Thyroid gland (tissue), 4 donors: ENCODE data around the gene MGAT5B. TPM values are rescaled to one million over a fixed set of nuclear protein-coding genes. Genes with fewer than 3 reads are reported as not detected.

Experiments
- DNase-seq, 2 donors: peaks; one replicate each; pipeline ENCODE4 v3.0.0-alpha.2; 2019
- H3K27ac ChIP-seq, 3 donors: fragments of 200-600 bp; sonication (generic); 1 replicate in 2 of 3; 2 replicates in 1 of 3; pipeline ENCODE4 v1.5.1; 2016 to 2019; ENCODE audit warnings: mild to moderate bottlenecking in 1 of 3, moderate library complexity in 1 of 3
- H3K27me3 ChIP-seq: fragments of 200-600 bp; sonication (generic); one replicate; pipeline ENCODE4 v1.5.1; 2019
- H3K36me3 ChIP-seq, 2 donors: fragments of 200-600 bp; sonication (generic); one replicate each; pipeline ENCODE4 v1.5.1; 2016 to 2019
- H3K4me1 ChIP-seq, 2 donors: fragments of 200-600 bp; sonication (generic); one replicate each; pipeline ENCODE4 v1.5.1; 2017 to 2019
- H3K4me3 ChIP-seq, 3 donors: fragments of 200-600 bp; sonication (generic); replicated peaks in 1 of 3; 1 replicate in 2 of 3; 2 replicates in 1 of 3; pipeline ENCODE4 v1.5.1; 2016; ENCODE audit warnings: mild to moderate bottlenecking in 1 of 3
- H3K9me3 ChIP-seq: fragments of 200-600 bp; sonication (generic); one replicate; pipeline ENCODE4 v1.5.1; 2017
- POLR2A ChIP-seq, 2 donors: fragments of 450-650 bp; IDR thresholded peaks; one replicate each; pipeline ENCODE4 v1.6.1; 2017; ENCODE audit warnings: antibody characterized with exemption in 2 of 2, mild to moderate bottlenecking in 2 of 2, moderate library complexity in 1 of 2
- WGBS, 2 donors: methylation state at CpG; one replicate each; pipeline ENCODE4 v1.1.5; 2017; 5-methylcytosine and 5-hydroxymethylcytosine counted together
- intact Hi-C: fragments of 100-400 bp; cut with DNase I; formaldehyde crosslinking; loops from one replicate; pipeline ENCODE4 v1.15.1; 2023
- total RNA-seq, 4 donors: library from RNA; depleted of rRNA; stranded (reverse); fragments of >200 nt; gene quantifications; one replicate each; pipeline ENCODE4 v1.2.3, GENCODE V29; 2016
- TF ChIP-seq, protein P1 (sequence below), 6 experiments: fragments of 200-600 bp in 3 of 6; fragments of 450-650 bp in 3 of 6; sonication (generic) in 3 of 6; IDR thresholded peaks; one replicate each; pipeline ENCODE4 v1.5.1; 2016 to 2019; ENCODE audit warnings: antibody characterized with exemption in 6 of 6, mild to moderate bottlenecking in 2 of 6, inconsistent platforms in 1 of 6, moderate library complexity in 1 of 6

MGAT5B gene
- total RNA-seq, 4 donors from 2014 or later, result 0.22 to 7.4 (median 0.73) TPM; not detected in 1

DNA sequence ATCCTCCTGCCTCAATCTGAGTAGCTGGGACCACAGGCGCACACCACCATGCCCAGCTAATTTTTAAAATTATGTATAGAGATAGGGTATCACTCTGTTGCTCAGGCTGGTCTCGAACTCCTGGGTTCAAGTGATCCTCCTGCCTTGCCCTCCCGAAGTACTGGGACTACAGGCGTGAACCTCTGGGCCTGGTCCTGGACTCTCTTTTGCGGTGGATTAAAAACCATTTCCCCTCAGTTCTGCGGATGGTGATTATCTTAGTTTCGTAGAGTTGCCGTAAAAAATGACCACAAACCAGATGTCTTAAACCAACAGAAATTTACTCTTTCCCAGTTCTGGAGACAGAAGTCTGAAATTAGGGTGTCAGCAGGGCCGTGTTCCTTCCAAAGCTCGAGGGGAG lies 28.8 kb downstream of the MGAT5B start:
- Histone ChIP-seq H3K27me3 (no peaks in the 10 kb centered on the region), H3K4me1 (no peaks in the 10 kb centered on the region), H3K27ac (no peak overlapping the region), H3K36me3 (no peaks in the 10 kb centered on the region), H3K4me3 (no peak overlapping the region), H3K9me3 (no peaks in the 10 kb centered on the region)
- intact Hi-C loops, result no loop called here
- 88 to 91% methylated on average over 10 of the region's 10 CpGs for WGBS, 2 donors
- TF ChIP-seq, protein P1, sequence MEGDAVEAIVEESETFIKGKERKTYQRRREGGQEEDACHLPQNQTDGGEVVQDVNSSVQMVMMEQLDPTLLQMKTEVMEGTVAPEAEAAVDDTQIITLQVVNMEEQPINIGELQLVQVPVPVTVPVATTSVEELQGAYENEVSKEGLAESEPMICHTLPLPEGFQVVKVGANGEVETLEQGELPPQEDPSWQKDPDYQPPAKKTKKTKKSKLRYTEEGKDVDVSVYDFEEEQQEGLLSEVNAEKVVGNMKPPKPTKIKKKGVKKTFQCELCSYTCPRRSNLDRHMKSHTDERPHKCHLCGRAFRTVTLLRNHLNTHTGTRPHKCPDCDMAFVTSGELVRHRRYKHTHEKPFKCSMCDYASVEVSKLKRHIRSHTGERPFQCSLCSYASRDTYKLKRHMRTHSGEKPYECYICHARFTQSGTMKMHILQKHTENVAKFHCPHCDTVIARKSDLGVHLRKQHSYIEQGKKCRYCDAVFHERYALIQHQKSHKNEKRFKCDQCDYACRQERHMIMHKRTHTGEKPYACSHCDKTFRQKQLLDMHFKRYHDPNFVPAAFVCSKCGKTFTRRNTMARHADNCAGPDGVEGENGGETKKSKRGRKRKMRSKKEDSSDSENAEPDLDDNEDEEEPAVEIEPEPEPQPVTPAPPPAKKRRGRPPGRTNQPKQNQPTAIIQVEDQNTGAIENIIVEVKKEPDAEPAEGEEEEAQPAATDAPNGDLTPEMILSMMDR (IDR thresholded peaks at IDR 0.05), result no peak
- no peak for TF ChIP-seq POLR2A (IDR thresholded peaks at IDR 0.05)
- no peak for DNase-seq

DNA sequence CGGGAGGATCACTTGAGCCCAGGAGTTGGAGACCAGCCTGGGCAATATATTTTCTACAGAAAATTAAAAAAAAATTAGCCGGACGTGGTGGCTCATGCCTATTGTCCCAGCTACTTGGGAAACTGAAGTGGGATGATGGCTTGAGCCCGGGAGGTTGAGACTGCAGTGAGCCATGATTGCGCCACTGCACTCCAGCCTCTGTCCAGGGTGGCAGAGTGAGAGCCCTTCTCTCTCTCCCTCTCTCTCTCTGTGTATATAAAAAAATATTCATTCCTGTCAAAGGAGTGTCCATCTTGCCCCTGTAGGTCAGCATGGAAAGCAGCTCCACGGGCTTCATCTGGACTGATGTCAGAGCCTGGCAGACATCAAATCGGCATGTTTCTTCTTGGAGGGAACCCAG lies 31.2 kb downstream of the MGAT5B start:
- Histone ChIP-seq H3K4me3 (no peak overlapping the region), H3K4me1 (no peaks in the 10 kb centered on the region), H3K27me3 (no peaks in the 10 kb centered on the region), H3K27ac (no peak overlapping the region), H3K36me3 (no peaks in the 10 kb centered on the region), H3K9me3 (no peaks in the 10 kb centered on the region)
- no peak for DNase-seq
- intact Hi-C loops, result no loop called here
- WGBS, 2 donors, result 82 to 83% methylated on average over 7 of the region's 7 CpGs
- TF ChIP-seq, protein P1 (IDR thresholded peaks at IDR 0.05), result no peak
- no peak for TF ChIP-seq POLR2A (IDR thresholded peaks at IDR 0.05)

DNA sequence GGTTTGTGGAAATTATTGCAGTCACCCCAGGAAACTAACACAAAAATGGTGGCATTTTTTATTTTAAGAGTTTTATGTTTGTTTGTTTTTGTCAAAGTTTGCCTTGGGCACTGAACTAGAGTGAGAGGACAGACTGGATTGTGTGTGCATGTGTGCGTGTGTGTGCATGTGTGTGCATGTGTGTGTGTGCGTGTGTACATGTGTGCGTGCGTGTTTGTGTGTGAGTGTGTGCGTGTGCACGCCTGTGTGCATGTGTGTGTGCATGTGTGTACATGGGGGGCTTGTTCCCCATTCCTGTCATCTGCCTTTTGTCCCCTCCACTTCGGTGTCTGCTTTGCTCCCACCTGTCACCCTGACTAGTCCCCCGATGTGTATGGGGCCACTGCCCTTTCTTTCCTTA lies 32.5 kb downstream of the MGAT5B start:
- no peak overlapping the region for H3K27ac ChIP-seq
- H3K9me3 ChIP-seq, result no peaks in the 10 kb centered on the region
- H3K4me1 ChIP-seq, result no peaks in the 10 kb centered on the region
- no peak overlapping the region for H3K4me3 ChIP-seq
- 92 to 94% methylated on average over 8 of the region's 8 CpGs for WGBS, 2 donors
- no peaks in the 10 kb centered on the region for H3K27me3 ChIP-seq
- no peak for TF ChIP-seq POLR2A (IDR thresholded peaks at IDR 0.05)
- TF ChIP-seq, protein P1 (IDR thresholded peaks at IDR 0.05), result no peak
- no peaks in the 10 kb centered on the region for H3K36me3 ChIP-seq
- no peak for DNase-seq
- intact Hi-C loops, result no loop called here

DNA sequence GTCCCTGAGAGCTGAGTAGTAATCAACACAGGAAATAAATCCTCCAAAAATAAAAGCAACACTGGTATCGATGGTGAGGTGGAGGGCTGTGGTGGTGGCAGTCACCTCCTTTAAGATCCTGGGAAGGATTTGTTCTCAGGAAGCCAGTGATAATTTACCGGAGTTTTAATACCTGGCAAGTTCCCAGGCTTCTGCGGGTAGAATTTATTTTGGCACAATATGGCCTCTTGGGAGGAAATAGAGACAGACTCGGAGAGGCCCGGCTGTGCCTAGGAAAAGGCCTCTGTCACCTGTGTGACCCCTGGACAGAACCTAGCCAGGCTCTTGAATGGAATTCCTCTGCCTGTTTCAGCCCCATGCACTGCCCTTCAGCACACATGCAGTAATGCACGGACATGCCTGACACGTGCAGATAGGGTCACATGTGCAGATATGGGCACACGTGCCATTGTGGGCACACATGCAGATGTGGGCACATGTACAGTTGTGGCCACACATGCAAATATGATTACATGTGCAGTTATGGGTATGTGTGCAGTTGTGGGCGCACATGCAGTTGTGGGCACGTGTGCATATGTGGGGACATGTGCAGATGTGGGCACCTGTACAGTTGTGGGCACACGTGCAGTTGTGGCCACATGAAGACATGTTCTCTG lies 33.5 kb downstream of the MGAT5B start:
- DNase-seq, result no peak
- intact Hi-C loops, result no loop called here
- TF ChIP-seq, protein P1 (IDR thresholded peaks at IDR 0.05), result no peak
- no peak for TF ChIP-seq POLR2A (IDR thresholded peaks at IDR 0.05)

DNA sequence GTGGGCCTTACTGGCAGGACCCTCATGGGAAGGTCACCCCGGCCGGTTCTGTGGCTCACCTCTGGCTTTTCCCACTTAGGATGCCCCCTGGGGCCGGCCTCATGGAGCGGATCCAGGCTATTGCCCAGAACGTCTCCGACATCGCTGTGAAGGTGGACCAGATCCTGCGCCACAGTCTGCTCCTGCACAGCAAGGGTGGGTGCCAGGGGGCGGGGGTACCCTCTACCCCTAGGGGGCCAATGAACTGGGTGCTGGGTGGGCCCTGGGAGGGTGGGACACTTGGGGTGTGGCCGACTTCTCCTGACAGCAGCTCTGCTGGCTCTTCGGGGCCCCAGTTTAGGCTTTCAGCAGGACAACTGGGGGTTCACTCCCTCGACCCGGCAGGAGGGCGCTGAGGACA lies 34.3 kb downstream of the MGAT5B start:
- Histone ChIP-seq H3K27me3 (no peaks in the 10 kb centered on the region), H3K27ac (no peak overlapping the region), H3K9me3 (no peaks in the 10 kb centered on the region), H3K4me1 (no peaks in the 10 kb centered on the region), H3K36me3 (no peaks in the 10 kb centered on the region), H3K4me3 (no peak overlapping the region)
- intact Hi-C loops, result no loop called here
- DNase-seq, result no peak
- no peak for TF ChIP-seq POLR2A (IDR thresholded peaks at IDR 0.05)
- TF ChIP-seq, protein P1 (IDR thresholded peaks at IDR 0.05), result no peak
- 90% methylated on average over 12 of the region's 14 CpGs; no CpG with 5 or more reads in 1 of the 2 donors for WGBS, 2 donors

More for the DNA sequence above, 33.5 kb downstream of the MGAT5B start:
- WGBS, 2 donors, result 65 to 76% methylated on average over 10 to 11 of the region's 11 CpGs
- no peak overlapping the region for H3K4me3 ChIP-seq
- H3K27ac ChIP-seq, result no peak overlapping the region
- no peaks in the 10 kb centered on the region for H3K4me1 ChIP-seq
- no peaks in the 10 kb centered on the region for H3K9me3 ChIP-seq
- H3K27me3 ChIP-seq, result no peaks in the 10 kb centered on the region
- no peaks in the 10 kb centered on the region for H3K36me3 ChIP-seq
